ENCODE results near the gene NFYB. TPM values are rescaled to one million over a fixed set of nuclear protein-coding genes. Genes with fewer than 3 reads are reported as not detected.

Gene NFYB
- polyA plus RNA-seq, 1 of the 3 experiments (the other 2 are of a cell fraction): 11.0 TPM

DNA sequence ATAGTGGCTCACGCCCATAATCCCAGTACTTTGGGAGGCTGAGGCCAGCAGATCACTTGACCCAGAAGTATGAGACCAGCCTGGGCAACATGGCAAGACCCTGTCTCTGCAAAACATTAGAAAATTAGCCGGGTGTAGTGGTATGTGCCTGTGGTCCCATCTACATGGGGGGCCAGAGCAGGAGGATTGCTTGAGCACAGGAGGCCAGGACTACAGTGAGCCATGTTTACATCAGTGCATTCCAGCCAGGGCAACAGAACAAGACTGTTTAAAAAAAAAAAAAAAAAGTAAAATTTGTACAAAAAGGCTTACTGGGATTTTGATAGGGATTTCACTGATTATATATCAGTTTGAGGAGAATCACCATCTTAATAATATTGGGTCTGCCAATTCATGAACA, 65.9 kb downstream of the NFYB start:
- no peaks in the 10 kb centered on the region for H4K20me1 ChIP-seq (ENCODE audit: insufficient read depth)
- WGBS (ENCODE audit: low lambda C conversion rate): 91% methylated on average over 2 of the region's 2 CpGs
- H3F3A ChIP-seq (replicated peaks; ENCODE audit: insufficient read depth): no peaks in the 10 kb centered on the region
- ChIA-PET POLR2A (no interaction called here), CTCF (no interaction called here)
- H3K4me3 ChIP-seq (ENCODE audit: low read depth in 2 of 2, low read length in 1 of 2): no peak overlapping the region
- TF ChIP-seq, protein P1, sequence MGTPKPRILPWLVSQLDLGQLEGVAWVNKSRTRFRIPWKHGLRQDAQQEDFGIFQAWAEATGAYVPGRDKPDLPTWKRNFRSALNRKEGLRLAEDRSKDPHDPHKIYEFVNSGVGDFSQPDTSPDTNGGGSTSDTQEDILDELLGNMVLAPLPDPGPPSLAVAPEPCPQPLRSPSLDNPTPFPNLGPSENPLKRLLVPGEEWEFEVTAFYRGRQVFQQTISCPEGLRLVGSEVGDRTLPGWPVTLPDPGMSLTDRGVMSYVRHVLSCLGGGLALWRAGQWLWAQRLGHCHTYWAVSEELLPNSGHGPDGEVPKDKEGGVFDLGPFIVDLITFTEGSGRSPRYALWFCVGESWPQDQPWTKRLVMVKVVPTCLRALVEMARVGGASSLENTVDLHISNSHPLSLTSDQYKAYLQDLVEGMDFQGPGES (IDR thresholded peaks at IDR 0.05; ENCODE audit: low read depth, low read length): no peak
- TF ChIP-seq MEF2A (IDR thresholded peaks at IDR 0.05; ENCODE audit: borderline replicate concordance, low read depth): no peak
- TF ChIP-seq RAD21 (IDR thresholded peaks at IDR 0.05; ENCODE audit: low read length): no peak
- no peak for TF ChIP-seq CHD2 (IDR thresholded peaks at IDR 0.05; ENCODE audit: low read length, partially characterized antibody)
- TF ChIP-seq, protein P2, sequence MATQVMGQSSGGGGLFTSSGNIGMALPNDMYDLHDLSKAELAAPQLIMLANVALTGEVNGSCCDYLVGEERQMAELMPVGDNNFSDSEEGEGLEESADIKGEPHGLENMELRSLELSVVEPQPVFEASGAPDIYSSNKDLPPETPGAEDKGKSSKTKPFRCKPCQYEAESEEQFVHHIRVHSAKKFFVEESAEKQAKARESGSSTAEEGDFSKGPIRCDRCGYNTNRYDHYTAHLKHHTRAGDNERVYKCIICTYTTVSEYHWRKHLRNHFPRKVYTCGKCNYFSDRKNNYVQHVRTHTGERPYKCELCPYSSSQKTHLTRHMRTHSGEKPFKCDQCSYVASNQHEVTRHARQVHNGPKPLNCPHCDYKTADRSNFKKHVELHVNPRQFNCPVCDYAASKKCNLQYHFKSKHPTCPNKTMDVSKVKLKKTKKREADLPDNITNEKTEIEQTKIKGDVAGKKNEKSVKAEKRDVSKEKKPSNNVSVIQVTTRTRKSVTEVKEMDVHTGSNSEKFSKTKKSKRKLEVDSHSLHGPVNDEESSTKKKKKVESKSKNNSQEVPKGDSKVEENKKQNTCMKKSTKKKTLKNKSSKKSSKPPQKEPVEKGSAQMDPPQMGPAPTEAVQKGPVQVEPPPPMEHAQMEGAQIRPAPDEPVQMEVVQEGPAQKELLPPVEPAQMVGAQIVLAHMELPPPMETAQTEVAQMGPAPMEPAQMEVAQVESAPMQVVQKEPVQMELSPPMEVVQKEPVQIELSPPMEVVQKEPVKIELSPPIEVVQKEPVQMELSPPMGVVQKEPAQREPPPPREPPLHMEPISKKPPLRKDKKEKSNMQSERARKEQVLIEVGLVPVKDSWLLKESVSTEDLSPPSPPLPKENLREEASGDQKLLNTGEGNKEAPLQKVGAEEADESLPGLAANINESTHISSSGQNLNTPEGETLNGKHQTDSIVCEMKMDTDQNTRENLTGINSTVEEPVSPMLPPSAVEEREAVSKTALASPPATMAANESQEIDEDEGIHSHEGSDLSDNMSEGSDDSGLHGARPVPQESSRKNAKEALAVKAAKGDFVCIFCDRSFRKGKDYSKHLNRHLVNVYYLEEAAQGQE (IDR thresholded peaks at IDR 0.05; ENCODE audit: low read depth, low read length): no peak
- DNase-seq: no peak
- H3K9ac ChIP-seq: no peak overlapping the region
- no peaks in the 10 kb centered on the region for H3K9me2 ChIP-seq
- H3K79me2 ChIP-seq (ENCODE audit: insufficient read depth): peaks cover 9% of the 10 kb centered on the region
- H3K9me3 ChIP-seq: no peaks in the 10 kb centered on the region; the same call in 1 of the 2 replicates
- H3K4me1 ChIP-seq (ENCODE audit: control insufficient read depth in 1 of 2, insufficient read depth in 2 of 2, low read depth in 1 of 2, low read length in 1 of 2): no peaks in the 10 kb centered on the region
- H3K27ac ChIP-seq (ENCODE audit: low read depth in 2 of 2, low read length in 1 of 2): no peak overlapping the region
- H3K27me3 ChIP-seq (ENCODE audit: insufficient read depth): no peaks in the 10 kb centered on the region
- H3K36me3 ChIP-seq (replicated peaks in 1 of 2; ENCODE audit: control insufficient read depth in 1 of 2, insufficient read depth in 2 of 2, low read length in 1 of 2): peaks cover 11 to 33% of the 10 kb centered on the region in 2 experiments
- no peak overlapping the region for H2AFZ ChIP-seq (ENCODE audit: low read depth)
- H3K4me2 ChIP-seq: no peak overlapping the region

Small RNAs within 50 kb of the gene (small RNA-seq; reads per million reads assigned to genes)
- 0 reads per million in 7 experiments for gene RNA5SP370

Other genes with a start within 250 kb of the NFYB start
- gene HSP90B1, start 207.8 kb downstream of the NFYB start, polyA plus RNA-seq (2012; rRNA removed): 420 and 482 TPM in 2 replicates
- gene TDG, start 172.3 kb downstream of the NFYB start, polyA plus RNA-seq (2012; rRNA removed): 11.3 and 17.9 TPM in 2 replicates
- 50.0 and 69.5 TPM in 2 replicates for gene GLT8D2, start 88.0 kb downstream of the NFYB start, polyA plus RNA-seq (2012; rRNA removed)
- 5.2 and 6.6 TPM in 2 replicates for gene HCFC2, start 73.7 kb downstream of the NFYB start, polyA plus RNA-seq (2012; rRNA removed)
- 143 and 220 TPM in 2 replicates for gene TXNRD1, start 77.6 kb upstream of the NFYB start, polyA plus RNA-seq (2012; rRNA removed)
- 0.75 and 0.92 TPM in 2 replicates for gene EID3, start 165.5 kb upstream of the NFYB start, polyA plus RNA-seq (2012; rRNA removed)

All from SK-N-SH (cell line).